SK-N-SH treated with all-trans-retinoic acid at 6 μM for 48 hours (cell line): ENCODE data around the gene SMO.

Experiments used
- ARNTL ChIP-seq: fragments of 450-650 bp; formaldehyde crosslinking; IDR thresholded peaks from 2 replicates; pipeline ENCODE4 v1.5.0; 2020; ENCODE audit warnings: low read depth, mild to moderate bottlenecking, moderate library complexity, borderline replicate concordance
- BACH2 ChIP-seq: fragments of 250-450 bp; sonication (Bioruptor Pico); IDR thresholded peaks from 2 replicates; pipeline ENCODE4 v1.9.0; 2021; ENCODE audit warnings: mild to moderate bottlenecking, borderline replicate concordance
- CREB5 ChIP-seq: fragments of 250-450 bp; sonication (Bioruptor Pico); IDR thresholded peaks from 2 replicates; pipeline ENCODE4 v1.5.1; 2020; ENCODE audit warnings: low read depth, mild to moderate bottlenecking, moderate library complexity
- ESRRG ChIP-seq: fragments of 250-450 bp; sonication (Bioruptor Pico); IDR thresholded peaks from 2 replicates; pipeline ENCODE4 v1.6.1; 2021; ENCODE audit warnings: mild to moderate bottlenecking
- GLIS3 ChIP-seq: fragments of 250-450 bp; sonication (Bioruptor Pico); IDR thresholded peaks from 2 replicates; pipeline ENCODE4 v1.5.0; 2020; ENCODE audit warnings: mild to moderate bottlenecking, moderate library complexity
- ISL1 ChIP-seq: fragments of 250-450 bp; sonication (Bioruptor Pico); IDR thresholded peaks from 2 replicates; pipeline ENCODE4 v2.1.2; 2022; ENCODE audit warnings: mild to moderate bottlenecking, moderate library complexity
- PATZ1 ChIP-seq: fragments of 250-450 bp; sonication (Bioruptor Pico); IDR thresholded peaks from 2 replicates; pipeline ENCODE4 v1.8.0; 2020; ENCODE audit warnings: mild to moderate bottlenecking, moderate library complexity, borderline replicate concordance
- RARB ChIP-seq: fragments of 250-450 bp; sonication (Bioruptor Pico); IDR thresholded peaks from 2 replicates; pipeline ENCODE4 v1.8.0; 2021; ENCODE audit warnings: mild to moderate bottlenecking, moderate library complexity
- TSHZ2 ChIP-seq: fragments of 250-450 bp; sonication (Bioruptor Pico); IDR thresholded peaks from 2 replicates; pipeline ENCODE4 v1.5.0; 2020; ENCODE audit warnings: mild to moderate bottlenecking, moderate library complexity

GRCh38 chr7:129191272-129191671 lies 2.8 kb downstream of the SMO start:
- no peak for TF ChIP-seq TSHZ2 (CRISPR knock-in tag)
- TF ChIP-seq BACH2 (CRISPR knock-in tag) = no peak
- no peak for TF ChIP-seq CREB5
- no peak for TF ChIP-seq GLIS3 (CRISPR knock-in tag)
- no peak for TF ChIP-seq ISL1 (CRISPR knock-in tag)
- no peak for TF ChIP-seq PATZ1
- no peak for TF ChIP-seq RARB
- no peak for TF ChIP-seq ESRRG (CRISPR knock-in tag)
- no peak for TF ChIP-seq ARNTL
